K562 (cell line): ENCODE measurements around the gene PTPN1.

Experiments
- BRF2 ChIP-seq: IDR thresholded peaks from 3 replicates; pipeline ENCODE4 v1.6.1; 2011; ENCODE audit warnings: borderline replicate concordance, mild to moderate bottlenecking; ENCODE audit not compliant: insufficient read length, insufficient read depth
- CBX2 ChIP-seq: fragments of 200-600 bp; sonication (generic); IDR thresholded peaks from one replicate; pipeline ENCODE4 v1.6.1; 2012; ENCODE audit warnings: mild to moderate bottlenecking, low read length, inconsistent platforms; ENCODE audit not compliant: insufficient read depth, poor library complexity, severe bottlenecking
- CTCF ChIP-seq, 3 experiments: IDR thresholded peaks in 2 of 3; conservative IDR thresholded peaks in 1 of 3; 2 replicates each; pipeline ENCODE4 v1.5.1; 2011 to 2012; ENCODE audit warnings: low read length in 3 of 3, mild to moderate bottlenecking in 3 of 3, control low read depth in 2 of 3, improper control_type of control experiment in 1 of 3, inconsistent platforms in 1 of 3, low read depth in 1 of 3, mixed read lengths in 1 of 3, moderate library complexity in 1 of 3; ENCODE audit not compliant: insufficient read depth in 2 of 3
- RAD21 ChIP-seq, 2 experiments: fragments of 250-450 bp in 1 of 2; fragments of 450-650 bp in 1 of 2; sonication (Bioruptor Pico) in 1 of 2; formaldehyde crosslinking in 1 of 2; IDR thresholded peaks in 1 of 2; conservative IDR thresholded peaks in 1 of 2; 2 replicates each; pipeline versions ENCODE4 v1.4.0 to v1.8.0; 2020 to 2022; ENCODE audit warnings: mild to moderate bottlenecking in 2 of 2, moderate library complexity in 1 of 2
- ZNF76 ChIP-seq: fragments of 250-450 bp; sonication (Bioruptor Pico); IDR thresholded peaks from 2 replicates; pipeline ENCODE4 v1.4.0; 2020; ENCODE audit warnings: mild to moderate bottlenecking, moderate library complexity, borderline replicate concordance

- TF ChIP-seq RAD21 (CRISPR knock-in tag; conservative IDR thresholded peaks at IDR 0.05 in 1 of 2, IDR thresholded peaks at IDR 0.05 in 1 of 2) (no peak), ZNF76 (CRISPR knock-in tag) (no peak), CTCF (IDR thresholded peaks at IDR 0.05 in 2 of 3, conservative IDR thresholded peaks at IDR 0.05 in 1 of 3; ENCODE audit: insufficient read depth in 2 of 3, low read depth in 1 of 3, low read length in 3 of 3) (no peak), BRF2 (no peak), CBX2 (no peak)
Measured at GRCh38 chr20:50585678-50586077, 75.5 kb downstream of the PTPN1 start.
